NB4 (cell line): ENCODE results near the gene ANKRD60.

Source experiments
- DNase-seq: peaks from one replicate; pipeline ENCODE4 v3.0.0; 2010; ENCODE audit warnings: low read depth
- H3K4me3 ChIP-seq: one replicate; pipeline ENCODE4 v1.5.1; 2011; ENCODE audit warnings: mild to moderate bottlenecking, low read depth, low read length, moderate library complexity
- MAX ChIP-seq: IDR thresholded peaks from 2 replicates; pipeline ENCODE4 v1.6.1; 2011; ENCODE audit warnings: low read depth, low read length
- MYC ChIP-seq: IDR thresholded peaks from 2 replicates; pipeline ENCODE4 v1.6.1; 2011; ENCODE audit warnings: low read depth, low read length
- POLR2A ChIP-seq: IDR thresholded peaks from 2 replicates; pipeline ENCODE4 v1.6.1; 2011; ENCODE audit warnings: mild to moderate bottlenecking; ENCODE audit not compliant: insufficient read length; ENCODE audit errors: extremely low read depth
- TF ChIP-seq, protein P1 (sequence below): IDR thresholded peaks from one replicate; pipeline ENCODE4 v1.5.1; 2012; ENCODE audit warnings: low read depth, low read length

The ANKRD60 gene

DNA sequence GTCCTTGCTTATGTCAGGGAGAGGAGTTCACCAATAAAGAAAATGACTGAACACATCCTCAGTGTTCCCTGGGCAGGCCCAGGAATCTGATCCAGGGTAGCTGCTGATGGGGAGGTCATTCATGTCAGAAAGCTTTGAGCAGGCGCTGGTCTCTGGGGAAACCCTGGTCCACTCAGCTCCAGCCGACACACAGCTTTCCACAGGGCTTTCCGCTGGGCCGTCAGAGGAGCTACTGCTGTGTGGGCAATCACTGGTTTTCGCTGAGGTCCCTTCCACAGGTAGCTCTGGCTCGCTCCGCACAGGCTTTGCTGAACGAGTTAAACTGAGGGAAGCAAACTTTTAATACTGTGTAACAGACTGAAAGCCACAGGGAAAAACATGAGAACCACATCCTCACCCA is 17.5 kb upstream of the ANKRD60 start:
- H3K4me3 ChIP-seq: no peak overlapping the region
- DNase-seq: no peak
- TF ChIP-seq MAX: no peak

GRCh38 chr20:58245181-58245891 is 16.9 kb upstream of the ANKRD60 start:
- TF ChIP-seq MYC (peak; percentile 88), MAX (peak; percentile 92), POLR2A (no peak)
- TF ChIP-seq, protein P1, sequence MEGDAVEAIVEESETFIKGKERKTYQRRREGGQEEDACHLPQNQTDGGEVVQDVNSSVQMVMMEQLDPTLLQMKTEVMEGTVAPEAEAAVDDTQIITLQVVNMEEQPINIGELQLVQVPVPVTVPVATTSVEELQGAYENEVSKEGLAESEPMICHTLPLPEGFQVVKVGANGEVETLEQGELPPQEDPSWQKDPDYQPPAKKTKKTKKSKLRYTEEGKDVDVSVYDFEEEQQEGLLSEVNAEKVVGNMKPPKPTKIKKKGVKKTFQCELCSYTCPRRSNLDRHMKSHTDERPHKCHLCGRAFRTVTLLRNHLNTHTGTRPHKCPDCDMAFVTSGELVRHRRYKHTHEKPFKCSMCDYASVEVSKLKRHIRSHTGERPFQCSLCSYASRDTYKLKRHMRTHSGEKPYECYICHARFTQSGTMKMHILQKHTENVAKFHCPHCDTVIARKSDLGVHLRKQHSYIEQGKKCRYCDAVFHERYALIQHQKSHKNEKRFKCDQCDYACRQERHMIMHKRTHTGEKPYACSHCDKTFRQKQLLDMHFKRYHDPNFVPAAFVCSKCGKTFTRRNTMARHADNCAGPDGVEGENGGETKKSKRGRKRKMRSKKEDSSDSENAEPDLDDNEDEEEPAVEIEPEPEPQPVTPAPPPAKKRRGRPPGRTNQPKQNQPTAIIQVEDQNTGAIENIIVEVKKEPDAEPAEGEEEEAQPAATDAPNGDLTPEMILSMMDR: no peak
- no peak overlapping the region for H3K4me3 ChIP-seq
- peak; percentile 71 for DNase-seq

DNA sequence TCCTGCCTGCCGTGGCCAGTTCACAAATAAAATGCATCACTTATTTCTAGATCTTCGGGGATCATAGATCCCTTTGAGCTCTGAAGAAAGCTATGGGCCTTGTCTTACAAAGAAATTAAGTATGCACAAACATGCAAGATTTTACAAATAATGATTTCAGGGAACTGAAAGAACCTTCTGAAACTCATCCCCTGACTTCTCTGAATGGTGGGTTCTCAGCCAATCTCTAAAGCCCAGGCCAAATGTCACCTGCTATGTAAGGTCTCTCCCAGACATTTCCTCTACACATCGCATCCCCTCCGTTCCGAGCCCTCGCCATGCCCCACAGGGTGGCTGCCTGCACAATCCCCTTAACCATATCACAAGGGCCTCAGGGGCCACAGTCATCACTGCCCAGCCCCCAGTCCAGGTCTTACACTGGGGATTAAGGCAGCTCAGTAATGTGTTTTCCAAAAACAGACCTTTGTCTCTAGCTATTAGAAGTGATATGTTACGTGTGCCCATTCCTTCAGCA is 16.1 kb upstream of the ANKRD60 start:
- DNase-seq: no peak
- TF ChIP-seq, protein P1: no peak
- TF ChIP-seq MAX (no peak), POLR2A (no peak), MYC (no peak)
- H3K4me3 ChIP-seq: no peak overlapping the region

DNA sequence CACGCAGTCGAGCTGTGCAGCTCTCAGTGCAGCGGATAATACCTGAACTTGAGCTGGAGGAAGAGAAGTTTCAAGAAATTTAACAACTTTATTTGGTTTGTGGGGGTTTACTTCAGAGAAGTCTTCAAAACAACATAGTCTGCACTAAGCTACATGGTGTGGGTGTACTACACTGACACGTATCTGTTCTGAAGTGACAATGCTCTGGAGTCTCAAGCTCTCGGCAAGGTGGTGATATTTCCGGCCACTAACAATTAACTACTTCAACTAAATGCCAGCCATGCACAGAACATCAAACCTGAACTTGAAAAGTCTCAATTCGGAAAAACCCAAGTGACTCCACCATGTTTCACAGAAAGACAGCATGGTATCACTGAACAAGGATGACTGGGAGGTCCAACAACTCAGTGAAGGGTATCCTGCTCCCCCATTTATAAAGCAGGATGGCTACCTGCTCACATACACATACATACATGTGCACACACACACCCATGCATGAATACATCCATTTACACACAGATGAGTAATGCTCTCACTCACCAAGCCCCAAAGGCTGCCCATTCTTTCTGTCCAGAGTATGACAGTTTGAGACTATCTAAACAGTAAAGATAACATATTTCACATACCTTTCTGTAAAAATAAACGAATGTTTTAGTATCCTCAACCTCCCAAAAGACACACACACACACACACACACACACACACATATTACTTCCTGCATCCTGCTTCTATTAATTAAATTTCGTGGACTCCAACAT is 15.4 kb upstream of the ANKRD60 start:
- DNase-seq: no peak

GRCh38 chr20:58242824-58243223 is 14.4 kb upstream of the ANKRD60 start:
- no peak for TF ChIP-seq MAX
- no peak for TF ChIP-seq POLR2A
- TF ChIP-seq MYC: no peak
- TF ChIP-seq, protein P1: no peak
- no peak for DNase-seq

More for the DNA sequence above, 15.4 kb upstream of the ANKRD60 start:
- TF ChIP-seq MAX: no peak
- TF ChIP-seq, protein P1: no peak
- TF ChIP-seq MYC: no peak
- TF ChIP-seq POLR2A: no peak
- H3K4me3 ChIP-seq: no peak overlapping the region

DNA sequence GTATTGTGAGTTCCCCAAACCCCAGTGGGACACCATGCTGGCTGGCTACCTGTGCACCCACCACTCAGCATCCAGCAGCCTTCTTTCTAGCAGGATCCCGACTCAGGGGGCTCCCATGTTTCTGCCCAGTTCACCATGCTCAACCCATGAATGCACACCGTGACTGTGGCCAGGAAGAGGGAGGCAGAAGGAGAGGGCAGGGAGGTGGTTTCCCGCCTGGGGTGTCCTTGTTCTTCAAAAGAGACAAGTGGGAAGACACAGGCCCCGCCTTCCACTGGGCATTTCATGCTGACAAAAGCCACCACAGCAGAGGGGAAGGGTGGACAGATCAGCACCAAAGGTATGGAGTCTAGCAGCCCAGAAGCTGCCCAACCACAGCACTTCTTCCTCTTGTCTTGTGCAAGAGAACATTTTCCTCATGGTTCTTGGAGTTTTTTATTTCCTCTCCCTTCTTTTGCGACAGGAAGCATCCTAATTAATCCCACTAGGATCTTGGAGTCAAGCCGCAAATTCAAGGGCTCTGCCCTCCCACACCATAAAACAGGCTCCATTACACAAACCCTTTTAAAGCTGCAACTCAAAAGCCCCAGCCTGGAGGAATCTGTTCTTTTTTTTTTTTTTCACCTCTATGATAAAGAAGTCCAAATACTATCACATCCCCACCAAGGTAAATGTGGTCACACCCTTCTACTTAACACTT is 13.5 kb upstream of the ANKRD60 start:
- H3K4me3 ChIP-seq: no peak overlapping the region
- TF ChIP-seq, protein P1: no peak
- TF ChIP-seq MAX (no peak), POLR2A (no peak), MYC (no peak)
- DNase-seq: no peak

More at GRCh38 chr20:58242824-58243223, 14.4 kb upstream of the ANKRD60 start:
- no peak overlapping the region for H3K4me3 ChIP-seq
